ENCODE measurements around the gene ATXN3.

The ATXN3 gene

GRCh38 chr14:92012121-92012748 is 94.1 kb downstream of the ATXN3 start:
- FAIRE-seq: no peak
- no peak for DNase-seq (ENCODE audit: insufficient read length, low spot score)

DNA sequence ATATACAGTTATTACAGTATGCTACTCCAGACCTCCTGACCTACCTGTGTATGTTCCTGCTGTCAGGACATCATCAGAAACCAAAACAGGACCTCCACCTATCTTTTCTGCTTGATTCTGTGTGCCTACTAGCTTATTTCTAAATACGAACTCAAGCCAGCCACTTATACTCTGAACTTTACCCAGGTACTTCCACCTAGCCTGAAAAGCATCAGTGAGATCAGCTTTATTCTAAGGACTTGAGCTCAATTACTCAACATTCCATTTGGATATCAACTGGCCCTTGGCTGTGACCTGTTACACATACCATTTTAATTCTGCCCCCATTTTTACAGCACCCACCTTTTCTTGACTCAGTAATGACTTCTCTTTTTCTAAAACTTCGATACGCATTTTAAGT is 95.7 kb downstream of the ATXN3 start:
- FAIRE-seq (no peak), DNase-seq (ENCODE audit: insufficient read length, low spot score) (no peak)

DNA sequence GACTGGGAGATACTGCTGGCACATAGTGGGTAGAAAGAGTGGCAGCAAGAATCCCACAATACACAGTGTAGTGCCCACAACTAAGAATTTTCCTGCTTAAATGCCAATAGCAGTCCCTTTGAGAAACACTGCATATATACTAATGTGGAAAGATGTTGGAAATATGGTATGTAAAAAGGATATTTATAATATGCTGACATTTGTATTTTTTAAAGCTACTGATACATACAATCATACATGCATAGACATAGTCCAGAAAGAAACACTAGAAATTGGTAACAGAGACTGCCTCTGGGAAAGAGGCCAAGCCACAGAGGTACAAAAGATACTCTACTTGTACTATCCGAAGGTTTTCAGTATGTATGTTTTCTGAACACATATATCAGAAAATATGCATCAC is 96.8 kb downstream of the ATXN3 start:
- FAIRE-seq (no peak), DNase-seq (ENCODE audit: insufficient read length, low spot score) (no peak)

Measured in GM19239 (cell line).